ENCODE measurements around the gene FGF14. TPM values are rescaled to one million over a fixed set of nuclear protein-coding genes. Genes with fewer than 3 reads are reported as not detected.

The FGF14 gene
- total RNA-seq, 1 donor from 2014 or later, result not detected

DNA sequence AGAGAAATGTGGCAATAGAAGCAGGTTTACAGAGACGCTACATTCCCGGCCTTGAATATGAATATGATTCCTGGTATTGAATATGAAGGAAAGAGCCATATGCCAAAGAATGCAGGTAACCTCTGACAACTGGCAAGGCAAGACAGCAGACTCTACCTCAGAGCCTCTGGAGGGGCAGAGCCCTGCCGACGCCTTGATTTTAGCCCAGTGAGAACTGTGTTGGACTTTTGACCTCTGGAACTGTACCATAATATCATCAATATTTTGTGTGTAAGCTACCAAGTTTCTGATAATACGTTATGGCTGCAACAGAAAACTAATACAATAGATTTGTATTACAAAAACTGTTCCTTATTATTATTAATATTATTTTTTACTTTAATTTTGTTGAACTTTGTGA is 219.7 kb downstream of the FGF14 start:
- DNase-seq (ENCODE audit: low read depth), result no peak
- TF ChIP-seq, protein P1, sequence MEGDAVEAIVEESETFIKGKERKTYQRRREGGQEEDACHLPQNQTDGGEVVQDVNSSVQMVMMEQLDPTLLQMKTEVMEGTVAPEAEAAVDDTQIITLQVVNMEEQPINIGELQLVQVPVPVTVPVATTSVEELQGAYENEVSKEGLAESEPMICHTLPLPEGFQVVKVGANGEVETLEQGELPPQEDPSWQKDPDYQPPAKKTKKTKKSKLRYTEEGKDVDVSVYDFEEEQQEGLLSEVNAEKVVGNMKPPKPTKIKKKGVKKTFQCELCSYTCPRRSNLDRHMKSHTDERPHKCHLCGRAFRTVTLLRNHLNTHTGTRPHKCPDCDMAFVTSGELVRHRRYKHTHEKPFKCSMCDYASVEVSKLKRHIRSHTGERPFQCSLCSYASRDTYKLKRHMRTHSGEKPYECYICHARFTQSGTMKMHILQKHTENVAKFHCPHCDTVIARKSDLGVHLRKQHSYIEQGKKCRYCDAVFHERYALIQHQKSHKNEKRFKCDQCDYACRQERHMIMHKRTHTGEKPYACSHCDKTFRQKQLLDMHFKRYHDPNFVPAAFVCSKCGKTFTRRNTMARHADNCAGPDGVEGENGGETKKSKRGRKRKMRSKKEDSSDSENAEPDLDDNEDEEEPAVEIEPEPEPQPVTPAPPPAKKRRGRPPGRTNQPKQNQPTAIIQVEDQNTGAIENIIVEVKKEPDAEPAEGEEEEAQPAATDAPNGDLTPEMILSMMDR (IDR thresholded peaks at IDR 0.05; ENCODE audit: insufficient read depth, low read length, poor library complexity, severe bottlenecking), result no peak
- Histone ChIP-seq H3K36me3 (ENCODE audit: control insufficient read depth, insufficient read depth, low read length) (no peaks in the 10 kb centered on the region), H3K27me3 (ENCODE audit: control insufficient read depth, insufficient read depth, low read length) (no peaks in the 10 kb centered on the region), H3K4me3 (ENCODE audit: low read depth, low read length) (no peak overlapping the region)

DNA sequence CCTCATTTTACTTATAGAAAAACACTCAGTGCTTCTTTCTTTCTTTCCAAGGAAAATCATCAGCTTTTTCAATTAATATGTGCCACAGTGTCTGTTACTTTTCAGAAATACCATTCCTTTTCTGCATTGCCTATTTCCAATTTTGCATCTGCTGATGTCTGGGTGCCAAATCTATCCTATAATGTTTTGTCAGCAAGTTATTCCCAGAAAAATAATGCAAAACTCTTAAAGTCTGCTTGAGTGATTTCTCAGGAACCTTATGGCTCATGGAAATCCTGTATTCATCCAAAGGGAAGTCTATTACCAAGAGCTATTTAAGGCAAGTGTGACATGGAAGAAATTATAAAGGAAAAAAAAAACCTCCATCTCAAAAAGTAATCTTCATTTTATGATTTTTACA is 224.4 kb downstream of the FGF14 start:
- no peak for DNase-seq (ENCODE audit: low read depth)
- no peaks in the 10 kb centered on the region for H3K36me3 ChIP-seq (ENCODE audit: control insufficient read depth, insufficient read depth, low read length)
- no peak overlapping the region for H3K4me3 ChIP-seq (ENCODE audit: low read depth, low read length)
- TF ChIP-seq, protein P1 (IDR thresholded peaks at IDR 0.05; ENCODE audit: insufficient read depth, low read length, poor library complexity, severe bottlenecking), result no peak
- H3K27me3 ChIP-seq (ENCODE audit: control insufficient read depth, insufficient read depth, low read length), result no peaks in the 10 kb centered on the region

DNA sequence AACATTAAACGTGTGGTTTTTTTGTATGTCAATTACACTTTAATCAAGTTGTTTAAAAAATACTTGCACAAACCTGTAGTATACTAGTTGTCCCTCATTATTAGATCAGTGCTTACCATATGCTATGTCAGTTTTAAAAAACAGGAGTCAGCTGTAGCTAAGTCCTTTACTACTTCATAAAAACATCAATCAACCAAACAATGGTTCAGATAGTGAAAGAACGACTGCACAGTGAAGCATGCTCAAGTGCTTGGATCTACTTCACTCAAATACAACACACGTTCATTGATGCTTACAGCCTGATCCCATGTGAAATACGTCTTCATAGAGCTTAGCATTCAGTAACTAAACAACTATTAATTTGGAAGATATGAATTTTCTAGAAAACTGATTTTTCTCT is 225.0 kb downstream of the FGF14 start:
- H3K36me3 ChIP-seq (ENCODE audit: control insufficient read depth, insufficient read depth, low read length), result no peaks in the 10 kb centered on the region
- H3K4me3 ChIP-seq (ENCODE audit: low read depth, low read length), result no peak overlapping the region
- TF ChIP-seq, protein P1 (IDR thresholded peaks at IDR 0.05; ENCODE audit: insufficient read depth, low read length, poor library complexity, severe bottlenecking), result no peak
- H3K27me3 ChIP-seq (ENCODE audit: control insufficient read depth, insufficient read depth, low read length), result no peaks in the 10 kb centered on the region
- DNase-seq (ENCODE audit: low read depth), result no peak

- no peaks in the 10 kb centered on the region for H3K27me3 ChIP-seq (ENCODE audit: control insufficient read depth, insufficient read depth, low read length)
- no peaks in the 10 kb centered on the region for H3K36me3 ChIP-seq (ENCODE audit: control insufficient read depth, insufficient read depth, low read length)
- DNase-seq (ENCODE audit: low read depth), result no peak
- TF ChIP-seq, protein P1 (IDR thresholded peaks at IDR 0.05; ENCODE audit: insufficient read depth, low read length, poor library complexity, severe bottlenecking), result no peak
- no peak overlapping the region for H3K4me3 ChIP-seq (ENCODE audit: low read depth, low read length)
These were observed 229.4 kb downstream of the FGF14 start for GRCh38 chr13:102172406-102172805.

- no peaks in the 10 kb centered on the region for H3K36me3 ChIP-seq (ENCODE audit: control insufficient read depth, insufficient read depth, low read length)
- H3K4me3 ChIP-seq (ENCODE audit: low read depth, low read length), result no peak overlapping the region
- H3K27me3 ChIP-seq (ENCODE audit: control insufficient read depth, insufficient read depth, low read length), result no peaks in the 10 kb centered on the region
- TF ChIP-seq, protein P1 (IDR thresholded peaks at IDR 0.05; ENCODE audit: insufficient read depth, low read length, poor library complexity, severe bottlenecking), result no peak
- DNase-seq (ENCODE audit: low read depth), result no peak
These were observed 231.5 kb downstream of the FGF14 start for GRCh38 chr13:102170305-102170704.

GRCh38 chr13:102169471-102170015 is 232.3 kb downstream of the FGF14 start:
- no peak for DNase-seq (ENCODE audit: low read depth)
- Histone ChIP-seq H3K27me3 (ENCODE audit: control insufficient read depth, insufficient read depth, low read length) (no peaks in the 10 kb centered on the region), H3K4me3 (ENCODE audit: low read depth, low read length) (no peak overlapping the region), H3K36me3 (ENCODE audit: control insufficient read depth, insufficient read depth, low read length) (no peaks in the 10 kb centered on the region)
- TF ChIP-seq, protein P1 (IDR thresholded peaks at IDR 0.05; ENCODE audit: insufficient read depth, low read length, poor library complexity, severe bottlenecking), result no peak
